Suppressor macrophage treated with lipopolysaccharide for 1 hour (primary cell): ENCODE data around the gene TOPAZ1.
A peak's percentile ranks its signal among the peaks of the same experiment; 100 is the strongest.

ENCODE experiments used
- DNase-seq, 3 donors: peaks; one replicate each; pipeline ENCODE4 v3.0.0-alpha.2; 2020 to 2022

TOPAZ1 gene

DNA sequence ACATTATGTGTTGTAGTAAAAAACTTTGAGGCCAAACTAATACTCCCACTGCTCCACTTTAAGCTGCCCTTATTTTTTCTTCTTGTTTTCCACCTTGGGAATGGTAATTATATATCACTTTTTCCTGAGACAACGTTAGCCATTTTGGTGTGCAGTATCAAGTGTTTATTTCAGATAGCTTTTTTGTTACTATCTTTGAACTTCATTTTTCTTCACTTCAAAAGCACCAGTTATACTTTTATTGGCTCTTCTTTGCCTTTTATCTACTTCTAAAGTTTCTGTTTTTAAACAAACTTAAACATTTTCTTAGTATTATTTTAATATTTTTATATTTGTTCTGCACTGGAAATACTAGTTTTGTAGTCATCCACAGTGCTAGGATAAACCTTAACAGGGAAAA, 6.5 kb downstream of the TOPAZ1 start:
- no peak for DNase-seq

DNA sequence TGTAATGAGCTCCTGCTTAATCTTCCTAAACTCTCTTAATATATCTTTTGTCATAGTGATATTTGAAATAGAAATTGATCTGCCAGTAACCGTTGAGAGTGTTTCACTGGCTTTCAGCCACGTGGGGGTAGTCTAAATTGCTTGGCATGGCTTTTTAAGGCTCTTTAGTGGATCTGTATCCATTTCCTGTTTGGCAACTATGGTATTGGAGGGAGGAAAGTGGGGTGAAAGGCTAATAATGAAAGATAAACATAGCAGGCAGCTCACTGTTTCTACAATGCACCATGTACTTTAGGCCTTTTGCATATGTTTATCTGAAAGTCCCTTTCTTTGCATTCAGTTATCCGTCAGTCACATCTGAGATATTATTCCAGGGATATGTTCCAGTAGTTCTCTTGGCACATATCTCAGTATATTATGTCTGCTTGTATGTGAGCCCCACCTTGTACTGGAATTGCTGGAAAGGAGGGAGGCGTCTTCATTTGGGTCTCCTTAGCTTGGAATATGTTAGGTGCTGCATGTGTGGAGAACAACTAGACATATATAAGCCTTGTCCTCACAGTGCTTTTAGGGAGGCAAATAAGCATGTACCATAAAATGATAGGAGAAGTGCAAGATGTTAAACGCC, 10.8 kb downstream of the TOPAZ1 start:
- no peak for DNase-seq

DNA sequence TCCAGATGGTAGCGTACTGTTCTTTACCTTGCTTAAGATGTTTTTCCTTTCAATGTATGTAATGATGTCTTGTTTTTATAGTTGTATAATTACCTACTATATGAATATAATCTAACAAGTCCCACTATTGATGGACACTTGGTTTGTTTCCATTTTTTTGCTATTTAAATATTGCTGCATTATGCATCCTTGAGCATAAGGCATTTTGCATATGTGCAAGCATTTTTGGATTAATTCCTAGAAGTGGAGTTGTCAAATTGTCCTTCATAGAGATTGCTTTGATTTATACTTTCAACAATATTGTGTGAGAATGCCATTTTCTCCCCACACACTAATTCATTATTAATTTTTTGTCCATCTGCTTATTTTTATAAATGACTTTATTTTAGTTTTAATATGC, 17.7 kb downstream of the TOPAZ1 start:
- no peak for DNase-seq

DNA sequence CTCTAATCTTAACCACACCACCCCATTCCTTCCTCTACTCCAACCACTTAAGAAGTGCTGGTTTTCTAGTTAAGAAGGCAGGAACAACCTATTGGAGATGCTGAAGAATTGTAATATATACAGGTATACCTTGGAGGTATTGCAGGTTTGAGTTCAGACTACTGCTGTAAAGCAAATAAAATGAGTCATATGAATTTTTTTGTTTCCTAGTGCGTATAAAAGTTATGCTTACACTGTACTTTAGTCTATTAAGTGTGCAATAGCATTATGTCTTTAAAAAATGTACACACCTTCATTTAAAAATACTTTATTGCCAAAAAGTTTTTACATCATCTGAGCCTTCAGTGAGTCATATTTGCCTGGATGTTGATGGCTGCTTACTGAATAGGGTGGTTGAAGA, 22.5 kb downstream of the TOPAZ1 start:
- no peak for DNase-seq

DNA sequence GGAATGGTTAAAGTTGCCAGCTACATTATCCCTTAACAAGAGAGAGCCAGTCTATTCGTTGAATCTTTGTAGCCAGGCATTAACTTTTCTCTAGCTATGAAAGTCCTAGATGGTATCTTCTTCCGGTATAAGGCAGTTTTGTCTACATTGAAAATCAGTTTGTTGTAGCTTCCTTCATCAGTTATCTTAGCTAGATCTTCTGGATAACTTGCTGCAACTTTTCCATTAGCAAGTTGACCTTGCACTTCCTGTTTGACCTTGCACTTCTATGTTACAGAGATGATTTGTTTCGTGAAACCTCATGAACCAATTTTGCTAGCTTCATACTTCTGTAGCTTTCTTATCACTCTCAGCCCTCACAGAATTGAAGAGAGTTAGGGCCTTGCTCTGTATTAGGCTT, 24.1 kb downstream of the TOPAZ1 start:
- no peak for DNase-seq

DNA sequence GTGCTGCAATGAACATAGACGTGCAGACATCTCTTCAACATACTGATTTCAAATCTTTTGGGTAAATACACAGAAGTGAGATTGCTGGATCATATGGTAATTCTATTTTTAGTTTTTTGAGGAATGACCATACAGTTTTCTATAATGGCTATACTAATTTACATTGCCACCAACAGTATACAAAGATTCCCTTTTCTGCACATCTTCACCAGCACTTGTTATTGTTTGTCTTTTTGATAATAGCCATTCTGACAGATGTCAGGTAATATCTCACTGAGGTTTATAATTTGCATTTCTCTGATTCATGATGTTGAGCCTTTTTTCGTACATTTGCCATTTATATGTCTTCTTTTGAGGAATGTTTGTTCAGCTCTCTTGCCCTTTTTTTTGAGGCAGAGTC, 30.5 kb downstream of the TOPAZ1 start:
- no peak for DNase-seq

DNA sequence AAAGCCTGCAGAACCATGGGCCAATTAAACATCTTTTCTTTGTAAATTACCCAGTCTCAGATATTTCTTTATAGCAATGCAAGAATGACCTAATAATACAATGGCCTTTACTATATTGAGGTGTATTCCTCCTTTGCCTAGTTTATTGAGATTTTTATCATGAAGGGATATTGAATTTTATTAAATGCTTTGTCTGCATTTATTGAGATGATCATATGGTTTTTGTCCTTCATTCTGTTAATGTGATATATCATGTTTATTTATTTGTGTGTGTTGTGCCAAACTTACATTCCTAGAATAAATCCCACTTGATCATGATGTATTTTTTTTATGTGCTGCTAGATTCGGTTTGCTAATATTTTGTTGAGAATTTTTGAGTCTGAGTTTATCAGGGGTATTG, 36.2 kb downstream of the TOPAZ1 start:
- DNase-seq = no peak

DNA sequence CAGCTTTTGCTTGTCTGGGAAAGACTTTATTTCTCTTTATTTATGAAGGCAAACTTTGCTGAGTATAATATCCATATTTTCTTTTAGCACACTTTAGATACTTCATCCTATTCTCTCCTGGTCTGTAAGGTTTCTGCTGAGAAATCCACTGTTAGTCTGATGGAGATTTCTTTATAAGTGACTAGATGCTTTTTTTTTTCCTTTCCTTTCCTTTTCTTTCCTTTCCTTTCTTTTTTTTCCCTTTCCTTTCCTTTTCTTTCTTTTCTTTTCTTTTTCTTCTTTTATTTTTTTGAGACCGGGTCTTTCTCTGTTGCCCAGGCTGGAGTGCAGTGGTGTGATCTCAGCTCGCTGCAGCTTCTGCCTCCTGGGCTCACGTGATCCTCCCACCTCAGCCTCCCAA, 38.4 kb downstream of the TOPAZ1 start:
- DNase-seq = no peak

DNA sequence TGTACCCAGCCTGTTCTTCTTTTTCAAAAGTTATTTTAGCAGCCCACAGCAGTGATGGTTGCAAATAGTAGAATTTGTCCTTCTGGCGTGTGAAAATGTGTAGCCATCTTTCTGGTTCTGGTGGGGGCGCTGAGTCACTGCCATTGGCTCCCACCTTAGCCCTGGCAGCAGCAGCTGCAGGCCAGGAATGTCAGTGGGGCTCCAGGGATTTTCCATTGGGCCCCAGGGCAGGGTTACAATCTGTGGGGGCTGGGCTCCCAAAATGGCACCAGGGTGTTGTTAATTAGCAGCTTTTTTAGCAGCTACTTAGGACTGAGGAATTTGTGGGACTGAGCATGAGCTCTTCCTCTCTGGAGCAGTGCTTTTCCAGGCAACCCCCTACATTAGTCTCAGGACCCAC, 38.9 kb downstream of the TOPAZ1 start:
- no peak for DNase-seq

DNA sequence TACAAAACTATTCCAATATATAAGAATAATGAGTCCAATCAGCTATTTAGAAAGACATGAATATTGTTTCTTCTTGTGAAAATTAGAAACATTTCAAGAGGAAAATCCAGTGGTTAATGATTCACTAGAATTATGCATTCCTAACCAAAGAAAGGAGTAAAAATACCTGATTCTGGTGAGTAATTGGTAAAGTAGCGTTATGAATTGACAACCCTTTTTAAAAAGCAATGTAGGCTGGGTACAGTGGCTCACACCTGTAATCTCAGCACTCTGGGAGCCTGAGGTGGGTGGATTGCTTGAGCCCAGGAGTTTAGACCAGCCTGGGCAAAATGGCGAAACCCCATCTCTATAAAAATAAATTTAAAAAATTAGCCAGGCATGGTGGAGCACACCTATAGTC, 43.3 kb downstream of the TOPAZ1 start:
- no peak for DNase-seq

DNA sequence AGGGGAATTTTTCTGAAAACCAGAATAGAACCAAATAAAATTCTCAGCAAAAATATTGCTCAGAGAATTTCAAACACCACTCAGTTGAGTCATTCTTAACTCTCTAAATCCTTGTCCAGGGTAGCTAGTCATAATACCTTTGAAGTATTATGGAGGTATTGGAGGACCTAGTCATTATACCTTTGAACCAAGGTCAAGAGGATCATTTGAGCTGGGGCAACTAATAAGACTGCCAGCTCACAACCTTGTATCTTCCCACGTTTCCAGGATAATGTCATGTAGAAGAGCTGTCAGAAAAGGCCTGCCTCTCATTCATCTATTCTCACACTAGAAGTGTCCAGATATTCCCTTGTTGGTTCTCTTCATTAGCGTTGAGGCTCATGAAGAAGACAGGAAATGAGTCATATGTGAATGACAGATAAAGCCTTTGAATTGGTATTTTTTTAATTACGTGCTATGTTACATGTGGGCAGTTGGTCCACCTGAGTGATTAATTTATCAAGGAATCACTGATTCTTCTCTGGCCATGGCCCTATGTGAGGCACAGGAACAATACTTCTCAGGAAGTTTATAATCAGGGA, 48.3 kb downstream of the TOPAZ1 start:
- no peak for DNase-seq

DNA sequence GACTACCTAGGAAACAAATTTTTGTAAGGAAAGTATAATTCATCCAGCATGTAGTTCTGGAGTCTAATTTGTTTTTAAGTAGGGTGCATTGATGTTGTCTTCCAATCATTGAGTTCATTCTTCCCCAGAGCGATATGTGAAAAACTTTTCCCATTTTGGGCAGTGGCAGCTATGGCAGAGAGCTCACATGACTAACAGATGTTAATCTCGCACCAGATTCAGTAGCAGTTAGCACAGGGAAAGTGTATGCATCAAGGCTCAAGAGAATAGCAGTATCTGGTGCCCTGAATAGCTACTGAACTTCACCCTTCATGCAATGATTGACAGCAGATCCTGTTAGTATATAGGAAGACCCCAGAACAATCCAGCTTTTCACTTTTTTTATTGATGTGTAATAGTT, 50.6 kb downstream of the TOPAZ1 start:
- DNase-seq = no peak

DNA sequence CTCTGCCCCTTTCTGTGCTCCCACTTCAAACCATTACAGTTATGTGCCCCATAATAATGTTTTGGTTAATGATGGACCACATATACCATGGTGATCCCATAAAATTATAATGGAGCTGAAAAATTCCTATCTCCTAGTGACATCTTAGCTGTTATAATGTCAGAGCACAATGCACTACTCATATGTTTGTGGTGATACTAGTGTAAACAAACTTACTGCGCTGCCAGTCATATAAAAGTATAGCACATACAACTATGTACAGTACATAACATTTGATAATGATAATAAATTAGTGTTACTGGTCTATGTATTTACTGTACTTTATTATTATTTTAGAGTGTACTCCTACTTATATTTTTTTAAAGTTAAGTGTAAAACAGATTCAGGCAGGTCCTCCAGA, 51.3 kb downstream of the TOPAZ1 start:
- DNase-seq = no peak

DNA sequence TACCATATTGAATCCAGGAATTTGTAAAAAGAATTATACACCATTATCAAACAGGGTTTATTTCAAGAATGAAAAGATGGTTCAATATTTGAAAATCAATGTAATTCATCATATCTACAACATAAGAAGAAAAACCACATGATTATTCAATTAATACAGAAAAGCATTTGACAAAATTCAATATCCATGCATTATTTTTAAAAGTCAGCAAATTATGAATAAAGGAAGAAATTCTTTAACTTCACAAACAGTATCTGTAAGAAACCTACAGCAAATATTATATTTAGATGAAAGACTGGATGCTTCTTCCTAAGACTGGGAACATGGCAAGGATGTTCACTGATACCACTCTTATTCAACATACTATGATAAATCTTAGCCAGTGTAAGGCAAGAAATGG, 55.6 kb downstream of the TOPAZ1 start:
- no peak for DNase-seq

DNA sequence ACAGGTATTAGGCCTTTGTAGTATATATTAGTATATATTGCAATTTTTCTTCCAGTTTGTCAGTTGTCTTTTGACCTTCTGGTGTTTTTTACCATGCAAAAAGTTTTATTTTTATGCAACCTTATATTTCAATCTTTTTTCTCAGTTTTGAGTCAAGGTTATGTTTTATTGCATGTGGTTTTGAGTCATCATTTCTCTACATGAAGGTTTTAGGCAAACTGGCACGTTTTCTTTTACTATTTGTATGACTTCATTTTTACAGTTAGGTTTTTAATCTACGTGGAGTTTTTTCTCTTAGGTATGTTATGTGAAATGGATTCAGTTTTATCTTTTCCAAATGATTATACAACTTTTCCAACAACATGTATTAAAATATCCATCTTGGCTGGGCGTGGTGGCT, 60.1 kb downstream of the TOPAZ1 start:
- DNase-seq = no peak

DNA sequence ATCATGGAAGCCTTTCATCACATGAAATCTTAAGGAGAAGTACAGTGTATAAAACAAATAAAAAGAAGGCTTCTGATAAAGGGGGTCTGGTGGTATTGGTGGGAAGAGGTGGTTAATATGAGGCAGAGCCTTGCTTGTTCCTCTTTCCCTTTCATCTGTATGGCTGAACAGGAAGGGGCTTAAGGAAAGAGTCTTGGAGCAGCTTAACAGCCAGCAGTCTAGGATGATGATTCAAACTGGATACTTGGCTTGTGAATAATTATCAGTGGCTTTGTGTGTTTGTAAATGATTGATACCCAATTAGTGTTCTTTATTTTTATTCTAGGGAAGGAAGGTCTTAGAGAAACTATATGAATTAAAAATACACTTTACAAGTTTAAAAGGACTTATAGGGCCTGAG, 67.8 kb downstream of the TOPAZ1 start:
- no peak for DNase-seq

DNA sequence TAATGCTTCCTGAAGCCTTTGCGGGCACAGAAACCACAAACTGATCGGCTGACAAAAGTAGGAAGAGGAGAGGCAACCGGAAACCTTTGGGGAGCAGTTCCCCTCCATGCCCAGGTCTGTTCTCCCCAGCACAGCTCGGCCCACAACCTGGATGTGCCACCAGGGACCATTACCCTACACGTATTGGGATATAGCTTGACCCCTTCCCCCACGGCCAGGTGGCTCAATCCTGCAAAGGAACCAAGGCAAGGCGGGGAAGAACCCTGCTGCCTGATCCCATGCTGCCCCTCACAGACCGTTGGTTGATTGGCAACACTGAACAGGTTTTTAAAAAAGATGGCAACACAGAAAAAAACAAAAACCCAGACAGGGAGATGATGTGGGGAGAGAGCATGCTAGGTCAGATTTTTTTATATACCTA, 77.2 kb downstream of the TOPAZ1 start:
- DNase-seq = no peak

DNA sequence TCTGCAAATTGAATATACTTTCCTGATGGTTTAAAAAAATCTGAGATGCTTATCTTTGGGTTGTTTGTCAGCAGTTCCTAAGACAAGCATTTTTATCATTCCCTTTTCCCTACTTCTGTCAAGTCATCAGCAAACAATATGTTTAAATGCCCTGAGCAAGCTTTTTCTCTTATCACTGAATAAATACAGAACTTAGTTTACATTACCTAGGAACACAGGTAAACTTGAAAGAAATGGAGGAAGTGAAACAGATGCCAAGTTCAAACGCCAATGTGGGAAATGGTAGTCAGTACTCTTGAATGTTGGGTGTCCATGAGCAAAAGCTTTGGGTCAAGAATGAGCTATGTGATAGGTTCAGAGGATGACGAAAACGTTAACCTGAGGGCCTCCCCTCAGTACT, 79.6 kb downstream of the TOPAZ1 start:
- no peak for DNase-seq

DNA sequence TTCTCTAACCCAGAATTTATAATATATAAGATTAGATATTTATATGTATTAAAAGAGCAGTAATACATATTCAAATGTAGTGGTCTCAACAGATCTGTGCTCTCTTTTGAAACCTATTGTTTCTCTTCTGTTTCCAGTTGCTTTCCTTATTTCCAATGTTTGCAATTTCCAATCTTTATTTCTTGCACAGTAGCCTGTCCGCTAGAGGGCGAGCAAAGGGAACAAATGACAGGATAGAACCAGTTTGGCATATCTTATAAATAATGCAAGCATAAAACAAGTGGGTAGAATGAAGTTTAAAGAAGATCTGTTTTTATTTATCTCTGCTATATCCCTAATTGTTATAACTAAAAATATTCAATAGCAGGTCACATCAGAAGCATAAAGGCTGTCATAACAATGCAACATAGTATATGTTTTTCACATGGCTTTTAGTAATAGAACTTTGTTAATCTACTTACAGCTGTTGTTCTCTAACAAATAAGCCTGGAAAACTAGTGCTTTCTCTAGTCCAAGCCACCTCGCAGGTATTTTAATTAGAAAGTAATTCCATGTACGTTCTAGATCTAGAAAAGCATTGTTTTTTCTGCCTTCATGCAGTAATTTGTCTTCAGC, 81.8 kb downstream of the TOPAZ1 start:
- peak; percentile 74 to 81 (median 80) for DNase-seq

DNA sequence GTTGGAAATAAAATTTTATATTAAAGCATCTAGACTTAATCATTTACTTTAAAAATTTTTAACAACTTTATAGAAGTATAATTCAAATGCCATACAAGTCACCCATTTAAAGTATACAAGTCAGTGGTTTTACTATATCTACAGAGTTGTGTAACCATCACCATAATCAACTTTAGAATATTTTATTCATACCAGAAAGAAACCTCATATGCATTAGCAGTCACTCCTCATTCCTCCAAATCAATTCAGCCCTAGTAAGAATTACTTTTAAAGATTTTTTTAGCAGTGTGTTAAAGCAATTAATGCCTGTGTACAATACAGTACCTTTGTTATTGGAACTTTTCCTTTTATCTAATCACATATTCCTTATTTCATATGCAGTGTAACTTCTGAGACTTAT, 82.9 kb downstream of the TOPAZ1 start:
- DNase-seq = no peak

DNA sequence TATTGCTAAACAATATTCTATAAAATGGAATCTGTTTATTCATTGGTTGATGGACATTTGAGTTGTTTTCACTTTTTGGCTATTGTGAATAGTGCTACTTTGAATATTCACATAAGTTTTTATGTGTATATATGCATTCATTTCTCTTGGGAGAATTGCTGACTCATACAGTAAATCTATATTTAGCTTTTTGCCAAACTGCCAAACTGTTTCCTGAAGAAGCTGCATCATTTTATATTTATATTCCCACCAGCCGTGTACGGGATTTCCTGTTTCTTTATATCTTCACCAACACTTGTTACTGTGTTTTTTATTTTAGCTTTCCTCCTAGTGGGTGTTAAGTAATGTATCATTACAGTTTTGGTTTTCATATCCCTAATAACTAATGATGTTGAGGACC, 84.3 kb downstream of the TOPAZ1 start:
- no peak for DNase-seq

DNA sequence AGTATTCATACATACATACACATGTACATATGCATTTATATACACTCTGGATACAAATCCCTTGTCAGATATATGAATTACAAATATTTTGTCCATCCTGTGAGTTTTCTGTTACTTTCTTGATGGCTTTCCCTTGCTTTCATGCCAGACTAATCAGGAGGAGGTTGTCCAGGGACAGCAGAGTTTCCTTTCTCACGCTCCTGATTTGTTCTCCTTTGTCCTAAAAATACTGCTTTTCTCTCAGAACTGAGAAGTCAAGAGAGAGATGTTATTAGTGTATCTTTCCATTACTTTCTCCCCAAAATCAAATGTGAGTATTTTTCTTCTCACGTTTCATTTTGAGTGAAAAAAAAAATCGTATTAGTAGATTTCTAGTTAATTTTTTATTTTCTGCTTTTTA, 84.8 kb downstream of the TOPAZ1 start:
- no peak for DNase-seq

DNA sequence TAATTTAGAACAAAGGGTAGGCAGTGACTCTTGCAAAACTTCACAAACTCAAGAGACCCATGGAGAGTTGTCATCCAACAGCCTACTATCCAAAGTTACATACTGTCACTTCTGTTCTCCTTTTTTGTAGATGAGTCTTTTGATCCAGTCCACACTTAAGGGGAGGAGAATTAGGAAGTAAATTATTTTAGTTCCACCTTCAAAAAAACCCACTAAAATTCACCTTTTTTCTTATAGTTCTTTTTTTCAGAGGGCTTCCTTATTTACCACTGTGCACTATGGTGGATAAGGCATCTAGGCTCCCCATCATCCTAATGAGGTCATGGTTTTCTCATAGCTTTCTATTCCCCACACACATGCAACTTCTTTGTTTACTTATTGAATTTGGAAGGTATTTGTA, 88.3 kb downstream of the TOPAZ1 start:
- peak; percentile 33 to 63 (median 44) for DNase-seq

DNA sequence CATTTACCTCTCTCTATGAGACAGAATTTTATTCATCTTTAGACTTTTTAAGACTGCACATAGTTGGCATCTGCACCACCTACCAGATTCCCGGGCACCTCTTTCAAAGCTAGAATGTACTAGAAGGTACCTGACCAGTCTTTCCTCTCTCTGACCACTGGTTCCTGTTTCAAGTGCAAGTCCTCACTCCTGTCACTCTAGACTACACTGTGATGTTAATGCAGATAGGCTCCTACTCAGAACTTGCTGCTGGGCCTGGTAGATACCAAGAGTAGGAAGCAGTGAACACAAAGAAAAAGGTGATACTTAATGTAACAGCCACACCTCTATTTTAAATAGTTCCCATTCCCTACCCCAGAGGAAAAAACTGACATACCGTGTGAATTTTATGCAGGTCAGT, 88.8 kb downstream of the TOPAZ1 start:
- no peak for DNase-seq

DNA sequence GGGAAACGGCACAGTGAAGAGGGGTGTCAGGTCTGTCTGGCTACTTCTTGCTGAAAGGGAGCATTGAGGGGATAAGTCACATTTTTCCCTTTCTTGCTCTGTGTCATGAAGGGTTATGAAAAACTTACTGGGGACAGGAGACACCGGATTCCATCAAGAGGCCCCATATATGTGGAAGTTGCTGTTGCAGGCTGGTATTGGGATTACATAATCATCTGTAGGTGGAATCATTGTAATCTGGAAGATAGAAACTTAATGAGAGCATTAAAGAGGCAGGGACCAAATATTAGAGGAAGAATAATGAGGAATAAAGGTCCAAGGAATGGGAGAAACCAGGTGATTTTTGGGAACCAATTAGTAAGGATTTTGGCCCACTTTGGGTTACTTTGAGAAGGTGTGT, 92.6 kb downstream of the TOPAZ1 start:
- peak in 2 of 3 donors; percentile 18 to 22 for DNase-seq
